GM19397 (cell line): Measurements from ENCODE around the gene CALML4.

Experiments
- ATAC-seq: cut with Tn5 transposase; IDR thresholded peaks from one replicate; pipeline ENCODE4 v1.9.1; 2021; ENCODE audit warnings: mild to moderate bottlenecking, moderate library complexity; ENCODE audit not compliant: unreplicated experiment

The CALML4 gene

GRCh38 chr15:68151277-68151676 lies 53.9 kb downstream of the CALML4 start:
- ATAC-seq: no peak

DNA sequence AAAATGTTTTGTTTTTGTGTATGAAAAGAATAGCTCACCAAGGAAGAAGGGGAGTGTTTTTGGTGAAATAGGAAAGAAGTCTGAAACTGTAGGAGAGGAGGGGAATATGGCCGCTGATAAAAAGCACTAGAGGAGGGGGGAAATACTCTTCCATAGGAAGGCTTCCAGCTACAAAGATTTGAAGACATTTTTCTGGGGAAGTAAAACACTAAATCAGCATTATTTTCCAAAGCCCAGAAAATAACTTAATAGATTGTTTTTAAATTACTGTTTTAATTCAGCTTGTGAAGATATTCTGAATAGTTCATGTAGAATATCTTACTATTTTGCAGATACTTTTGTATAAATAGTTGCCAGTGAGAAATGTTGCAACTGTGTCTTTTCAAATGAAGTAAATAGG lies 54.9 kb downstream of the CALML4 start:
- no peak for ATAC-seq

- ATAC-seq: no peak
These were observed 56.1 kb downstream of the CALML4 start for GRCh38 chr15:68149059-68149458.

DNA sequence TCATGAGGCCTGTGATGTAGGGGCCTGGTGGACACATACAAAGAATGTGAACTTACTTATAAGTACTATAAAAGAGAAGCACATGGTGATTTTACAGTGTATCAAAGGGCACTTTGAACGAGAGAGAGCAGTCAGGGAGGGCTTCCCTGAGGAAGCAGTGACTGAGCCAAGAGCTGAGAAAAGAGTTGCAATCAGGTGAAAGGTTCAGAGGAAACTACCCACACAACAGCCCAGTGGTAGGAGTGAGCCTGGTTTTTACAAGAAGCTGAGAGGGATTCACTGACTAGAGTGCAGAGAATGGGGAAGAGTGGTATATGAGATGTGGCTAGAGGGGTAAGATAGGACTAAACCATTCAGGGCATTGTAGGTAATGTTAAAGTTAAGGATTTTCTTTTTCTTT lies 57.1 kb downstream of the CALML4 start:
- no peak for ATAC-seq

DNA sequence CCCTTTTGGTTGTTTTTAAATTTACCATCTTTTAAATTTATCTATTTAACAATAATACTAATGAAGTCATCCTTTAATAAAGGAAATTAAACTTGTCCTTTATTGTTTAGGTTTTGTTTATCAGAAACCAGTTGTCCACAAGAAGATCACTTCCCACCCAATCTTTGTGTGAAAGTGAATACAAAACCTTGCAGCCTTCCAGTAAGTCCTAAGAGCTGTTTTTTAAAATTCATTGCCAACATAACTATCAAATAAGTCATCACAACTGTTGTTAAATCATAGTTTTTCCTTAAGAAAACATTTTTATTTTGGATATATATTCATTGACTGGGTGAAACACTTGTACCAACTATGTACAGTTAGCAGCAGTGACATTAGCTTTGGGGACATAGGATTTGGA lies 59.4 kb downstream of the CALML4 start:
- no peak for ATAC-seq

DNA sequence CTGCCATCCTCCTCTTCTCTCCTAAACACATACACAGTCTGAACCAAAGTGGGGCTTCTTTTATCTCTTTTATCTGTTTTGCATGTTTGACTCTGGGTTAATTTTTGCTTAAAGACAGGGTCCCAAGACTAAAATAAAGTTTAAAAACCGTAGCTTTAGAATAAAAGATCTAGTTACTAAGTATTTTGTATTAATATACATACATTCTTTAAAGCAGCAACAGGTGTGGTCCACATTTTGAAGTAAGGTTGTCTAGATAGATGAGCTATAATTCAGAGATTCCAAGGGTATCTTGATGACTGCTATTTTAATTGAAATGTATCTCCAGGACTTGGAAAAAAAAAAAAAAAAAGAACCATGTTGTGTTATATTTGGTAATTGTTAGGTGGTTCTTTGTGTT lies 61.3 kb downstream of the CALML4 start:
- no peak for ATAC-seq

- ATAC-seq: no peak
These were observed 62.0 kb downstream of the CALML4 start for GRCh38 chr15:68143129-68143528.
